Activated naive CD4-positive, alpha-beta T cell treated with anti-CD3 and anti-CD28 coated beads, Interleukin-2, amount 10 ng/mL, durations not matched to agents 7 days and 5 days (primary cell): ENCODE results near the gene DOK6.
A peak's percentile ranks its signal among the peaks of the same experiment; 100 is the strongest.
"Not testable (repeated sequence)": the region's sequence is repeated elsewhere in the genome, so short reads cannot be mapped to it uniquely, and the experiment has no call there.

Experiments
- CTCF ChIA-PET: fragments of 350-600 bp; sonication (Branson Sonifier 250); formaldehyde crosslinking; loops from one replicate; lab custom pipeline; 2021; ENCODE audit warnings: antibody characterized with exemption; lab: Charles Lee
- DNase-seq: peaks from one replicate; pipeline ENCODE4 v3.0.0-alpha.2; 2020
- H3K27ac Mint-ChIP-seq: one replicate; pipeline ENCODE4 v1.8.0; 2021; ENCODE audit warnings: mild to moderate bottlenecking, moderate library complexity, mixed read lengths
- H3K27me3 Mint-ChIP-seq: one replicate; pipeline ENCODE4 v1.8.0; 2021; ENCODE audit warnings: mild to moderate bottlenecking, mixed read lengths
- H3K36me3 Mint-ChIP-seq: one replicate; pipeline ENCODE4 v1.8.0; 2021; ENCODE audit warnings: mixed read lengths
- H3K4me1 Mint-ChIP-seq: one replicate; pipeline ENCODE4 v1.8.0; 2021; ENCODE audit warnings: mixed read lengths
- H3K4me3 Mint-ChIP-seq: one replicate; pipeline ENCODE4 v1.8.0; 2021; ENCODE audit warnings: mild to moderate bottlenecking, moderate library complexity, mixed read lengths
- H3K9me3 Mint-ChIP-seq: one replicate; pipeline ENCODE4 v1.8.0; 2021; ENCODE audit warnings: mixed read lengths

DOK6 gene

DNA sequence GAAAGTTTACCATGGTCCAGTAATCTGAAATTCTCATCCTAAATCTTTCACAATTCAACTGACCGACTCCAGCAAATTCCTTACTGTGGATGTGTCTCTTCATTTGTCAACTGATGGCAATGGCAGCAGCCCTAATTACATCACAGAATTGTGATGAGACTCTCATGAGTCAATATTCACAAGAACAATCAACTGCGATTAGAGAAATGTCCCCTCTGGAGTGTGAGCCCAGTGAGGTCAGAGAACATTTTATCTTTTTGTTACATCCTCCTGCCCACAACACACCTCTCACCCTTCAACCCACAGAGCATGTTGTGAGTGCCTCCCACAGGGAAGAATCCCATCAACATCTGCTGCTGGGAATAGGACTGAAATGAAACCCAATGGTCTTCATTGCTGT is 473.4 kb downstream of the DOK6 start:
- H3K4me3 Mint-ChIP-seq = no peak overlapping the region
- no peak for DNase-seq
- no peaks in the 10 kb centered on the region for H3K27me3 Mint-ChIP-seq
- CTCF ChIA-PET = no interaction called here
- H3K27ac Mint-ChIP-seq = no peak overlapping the region
- peaks cover 58% of the 10 kb centered on the region for H3K36me3 Mint-ChIP-seq
- H3K9me3 Mint-ChIP-seq = peaks cover 5% of the 10 kb centered on the region
- peaks cover 4% of the 10 kb centered on the region for H3K4me1 Mint-ChIP-seq

- Mint-ChIP-seq H3K36me3 (peaks cover 58% of the 10 kb centered on the region), H3K27ac (no peak overlapping the region), H3K9me3 (peaks cover 8% of the 10 kb centered on the region), H3K27me3 (no peaks in the 10 kb centered on the region), H3K4me3 (no peak overlapping the region), H3K4me1 (peaks cover 4% of the 10 kb centered on the region)
- DNase-seq = no peak
- CTCF ChIA-PET = no interaction called here
These were observed 475.8 kb downstream of the DOK6 start for GRCh38 chr18:69876490-69876889.

GRCh38 chr18:69878213-69878933 is 477.7 kb downstream of the DOK6 start:
- DNase-seq = no peak
- H3K9me3 Mint-ChIP-seq = peaks cover 8% of the 10 kb centered on the region
- peaks cover 11% of the 10 kb centered on the region for H3K4me1 Mint-ChIP-seq
- no peak overlapping the region for H3K27ac Mint-ChIP-seq
- no peak overlapping the region for H3K4me3 Mint-ChIP-seq
- peaks cover 46% of the 10 kb centered on the region for H3K36me3 Mint-ChIP-seq
- CTCF ChIA-PET = no interaction called here
- no peaks in the 10 kb centered on the region for H3K27me3 Mint-ChIP-seq

DNA sequence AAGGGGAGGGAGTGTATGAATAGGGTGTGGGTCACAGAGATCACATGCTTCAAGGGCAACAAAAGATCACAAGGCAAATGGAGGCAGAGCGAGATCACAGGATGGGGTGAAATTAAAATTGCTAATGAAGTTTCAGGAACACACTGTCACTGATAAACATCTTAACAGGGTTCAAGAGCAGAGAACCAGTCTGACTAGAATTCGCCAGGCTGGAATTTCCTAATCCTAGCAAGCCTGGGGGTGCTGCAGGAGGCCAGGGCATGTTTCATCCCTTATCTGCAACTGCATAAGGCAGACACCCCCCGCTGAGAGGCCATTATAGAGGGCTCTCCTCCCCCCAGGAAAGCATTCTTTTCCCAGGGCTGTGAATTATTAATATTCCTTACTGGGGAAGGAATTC is 478.4 kb downstream of the DOK6 start:
- H3K9me3 Mint-ChIP-seq, H3K4me3 Mint-ChIP-seq, H3K27ac Mint-ChIP-seq, H3K27me3 Mint-ChIP-seq, CTCF ChIA-PET, DNase-seq: not testable (repeated sequence)
- Mint-ChIP-seq H3K4me1 (peaks cover 11% of the 10 kb centered on the region), H3K36me3 (peaks cover 46% of the 10 kb centered on the region)

GRCh38 chr18:69880083-69880482 is 479.4 kb downstream of the DOK6 start:
- no peak for DNase-seq
- Mint-ChIP-seq H3K27me3 (no peaks in the 10 kb centered on the region), H3K4me1 (peaks cover 19% of the 10 kb centered on the region), H3K27ac (no peak overlapping the region), H3K36me3 (peaks cover 47% of the 10 kb centered on the region), H3K4me3 (no peak overlapping the region), H3K9me3 (peaks cover 8% of the 10 kb centered on the region)
- CTCF ChIA-PET = no interaction called here

GRCh38 chr18:69882965-69883668 is 482.4 kb downstream of the DOK6 start:
- H3K36me3 Mint-ChIP-seq = peaks cover 44% of the 10 kb centered on the region
- peaks cover 8% of the 10 kb centered on the region for H3K9me3 Mint-ChIP-seq
- H3K4me1 Mint-ChIP-seq = peaks cover 35% of the 10 kb centered on the region
- CTCF ChIA-PET = no interaction called here
- no peak overlapping the region for H3K27ac Mint-ChIP-seq
- no peak for DNase-seq
- no peak overlapping the region for H3K4me3 Mint-ChIP-seq
- H3K27me3 Mint-ChIP-seq = no peaks in the 10 kb centered on the region

- Mint-ChIP-seq H3K36me3 (peaks cover 42% of the 10 kb centered on the region), H3K27me3 (no peaks in the 10 kb centered on the region)
These were observed 483.1 kb downstream of the DOK6 start for GRCh38 chr18:69883781-69884180.

DNA sequence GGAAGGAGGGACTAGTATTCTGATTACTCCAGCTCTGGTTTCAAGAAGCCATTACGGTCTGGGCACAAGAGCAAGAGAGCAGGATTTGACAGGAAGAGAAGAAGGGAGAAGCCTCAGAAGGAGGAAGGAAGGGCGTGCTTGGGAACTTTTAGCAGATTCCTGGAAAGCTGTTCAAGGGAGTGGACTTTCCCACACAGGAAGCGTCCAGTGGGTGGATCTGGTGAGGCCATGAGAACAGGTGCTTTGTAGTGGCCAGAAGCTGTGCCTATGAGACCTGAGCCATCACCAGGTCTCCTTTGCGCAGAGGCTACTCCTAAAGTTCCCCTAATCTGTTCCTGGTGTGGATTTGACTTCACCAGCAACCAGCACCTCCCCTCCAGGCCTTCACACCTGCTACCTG is 484.7 kb downstream of the DOK6 start:
- Mint-ChIP-seq H3K9me3 (no peaks in the 10 kb centered on the region), H3K4me1 (peaks cover 49% of the 10 kb centered on the region), H3K4me3 (no peak overlapping the region), H3K27me3 (no peaks in the 10 kb centered on the region), H3K36me3 (peaks cover 39% of the 10 kb centered on the region), H3K27ac (peak overlapping the region; percentile 80)
- CTCF ChIA-PET = interaction anchor here (1.3 kb wide), 1 partner anchor 13 kb away, joined by 6 read pairs; no protein-coding TSS in a partner anchor
- DNase-seq = no peak

More at GRCh38 chr18:69883781-69884180, 483.1 kb downstream of the DOK6 start:
- H3K27ac Mint-ChIP-seq = peak overlapping the region; percentile 37
- no peak for DNase-seq
- no peak overlapping the region for H3K4me3 Mint-ChIP-seq
- CTCF ChIA-PET = no interaction called here
- H3K9me3 Mint-ChIP-seq = peaks cover 6% of the 10 kb centered on the region
- H3K4me1 Mint-ChIP-seq = peaks cover 35% of the 10 kb centered on the region

DNA sequence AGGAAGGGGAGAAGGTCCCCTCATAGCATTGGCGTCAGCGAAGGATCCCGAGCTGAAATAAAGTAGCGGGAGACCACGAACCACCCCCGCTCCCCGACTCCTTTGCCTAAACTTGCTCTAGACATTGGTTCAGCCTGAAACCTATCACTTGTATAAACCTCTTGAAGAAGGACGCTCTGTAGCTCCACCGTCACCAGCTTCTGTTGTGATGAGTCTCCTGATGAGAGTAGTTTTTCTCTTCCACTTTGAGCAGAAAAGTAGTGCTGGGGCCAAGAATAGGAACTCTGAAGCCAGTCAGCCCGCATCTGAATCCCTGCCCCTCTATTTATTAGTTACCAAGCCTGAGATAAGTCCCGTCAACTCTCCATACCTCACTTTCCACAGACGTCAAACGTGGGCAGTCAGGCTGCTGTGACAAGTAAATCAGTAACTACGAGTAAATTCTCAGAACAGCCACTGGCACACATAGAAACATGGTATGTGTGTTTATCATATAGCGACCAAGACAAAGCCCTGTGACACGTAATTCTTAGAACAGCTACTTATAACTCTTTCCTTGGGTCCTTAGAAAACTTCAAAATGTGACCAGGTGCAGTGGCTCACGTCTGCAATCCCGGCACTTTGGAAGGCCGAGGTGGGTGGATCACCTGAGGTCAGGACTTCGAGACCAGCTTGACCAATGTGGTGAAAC is 485.3 kb downstream of the DOK6 start:
- CTCF ChIA-PET = interaction anchor here (1.1 to 1.3 kb wide), 2 partner anchors 12 to 70 kb away, joined by 3 to 6 read pairs; no protein-coding TSS in a partner anchor
- H3K9me3 Mint-ChIP-seq = peaks cover 4% of the 10 kb centered on the region
- H3K27me3 Mint-ChIP-seq = no peaks in the 10 kb centered on the region
- no peak overlapping the region for H3K4me3 Mint-ChIP-seq
- peaks cover 43% of the 10 kb centered on the region for H3K36me3 Mint-ChIP-seq
- H3K4me1 Mint-ChIP-seq = peaks cover 54% of the 10 kb centered on the region
- DNase-seq = peak; percentile 27
- peak overlapping the region; percentile 80 for H3K27ac Mint-ChIP-seq

- DNase-seq = no peak
- CTCF ChIA-PET = no interaction called here
- H3K4me1 Mint-ChIP-seq = peaks cover 61% of the 10 kb centered on the region
- H3K4me3 Mint-ChIP-seq = no peak overlapping the region
- peaks cover 11% of the 10 kb centered on the region for H3K9me3 Mint-ChIP-seq
- no peaks in the 10 kb centered on the region for H3K27me3 Mint-ChIP-seq
- no peak overlapping the region for H3K27ac Mint-ChIP-seq
- H3K36me3 Mint-ChIP-seq = peaks cover 51% of the 10 kb centered on the region
These were observed 486.6 kb downstream of the DOK6 start for GRCh38 chr18:69887256-69887655.

DNA sequence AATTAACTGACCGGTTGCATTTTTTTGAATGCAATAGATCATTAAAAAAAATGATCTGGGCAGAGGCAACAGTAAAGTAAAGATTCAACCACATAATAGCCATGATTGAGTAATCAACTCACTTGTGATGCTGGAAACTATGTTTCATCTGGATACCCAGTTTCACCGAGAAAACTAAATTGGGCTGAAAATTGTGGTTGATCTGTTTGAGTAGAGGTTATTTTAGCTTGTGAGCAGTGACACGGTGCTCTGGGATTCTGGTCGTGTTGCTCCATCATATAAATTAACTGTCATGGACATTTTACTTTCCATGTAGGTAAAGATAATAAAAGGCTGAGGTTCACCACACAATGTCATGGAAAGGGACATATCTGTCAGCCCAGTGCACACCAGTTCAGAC is 488.3 kb downstream of the DOK6 start:
- Mint-ChIP-seq H3K4me3 (no peak overlapping the region), H3K27me3 (no peaks in the 10 kb centered on the region), H3K9me3 (peaks cover 12% of the 10 kb centered on the region), H3K4me1 (peaks cover 68% of the 10 kb centered on the region), H3K27ac (no peak overlapping the region), H3K36me3 (peaks cover 67% of the 10 kb centered on the region)
- CTCF ChIA-PET = no interaction called here
- no peak for DNase-seq

- Mint-ChIP-seq H3K4me3 (no peak overlapping the region), H3K4me1 (peaks cover 62% of the 10 kb centered on the region), H3K36me3 (peaks cover 66% of the 10 kb centered on the region), H3K27ac (no peak overlapping the region), H3K27me3 (no peaks in the 10 kb centered on the region), H3K9me3 (peaks cover 12% of the 10 kb centered on the region)
- DNase-seq = no peak
- CTCF ChIA-PET = no interaction called here
These were observed 489.9 kb downstream of the DOK6 start for GRCh38 chr18:69890558-69890957.

- Mint-ChIP-seq H3K27ac (no peak overlapping the region), H3K4me3 (no peak overlapping the region), H3K9me3 (peaks cover 12% of the 10 kb centered on the region), H3K36me3 (peaks cover 67% of the 10 kb centered on the region), H3K4me1 (peaks cover 77% of the 10 kb centered on the region), H3K27me3 (no peaks in the 10 kb centered on the region)
- no peak for DNase-seq
- CTCF ChIA-PET = no interaction called here
These were observed 493.8 kb downstream of the DOK6 start for GRCh38 chr18:69894467-69894866.
